CD4-positive, alpha-beta T cell treated with Interferon alpha-2 for 1 hour (primary cell): ENCODE results near the gene NECAB2.

Experiments
- DNase-seq, 2 donors: peaks; one replicate each; pipeline ENCODE4 v3.0.0-alpha.2; 2020 to 2022

Gene NECAB2

GRCh38 chr16:83967838-83968305, at the start of gene NECAB2:
TSS of gene NECAB2 (plus strand) at chr16:83968244. CDS start at chr16:83968649, 405 bp downstream.
- DNase-seq: peak in 1 of 2 donors; percentile 4

GRCh38 chr16:83920894-83921491, 47.1 kb upstream of the NECAB2 start:
- DNase-seq: no peak

GRCh38 chr16:83923581-83924365, 44.3 kb upstream of the NECAB2 start:
- no peak for DNase-seq

GRCh38 chr16:83924686-83925085, 43.4 kb upstream of the NECAB2 start:
- no peak for DNase-seq

GRCh38 chr16:83925095-83925905, 42.7 kb upstream of the NECAB2 start:
- DNase-seq: no peak

GRCh38 chr16:83925957-83926725, 41.9 kb upstream of the NECAB2 start:
- DNase-seq: no peak

GRCh38 chr16:83926726-83927397, 41.2 kb upstream of the NECAB2 start:
- peak; percentile 33 to 49 for DNase-seq

GRCh38 chr16:83928341-83929055, 39.5 kb upstream of the NECAB2 start:
- DNase-seq: no peak

GRCh38 chr16:83929811-83930555, 38.1 kb upstream of the NECAB2 start:
- no peak for DNase-seq

GRCh38 chr16:83930730-83931500, 37.1 kb upstream of the NECAB2 start:
- DNase-seq: no peak

GRCh38 chr16:83931556-83931955, 36.5 kb upstream of the NECAB2 start:
- no peak for DNase-seq

GRCh38 chr16:83932304-83932703, 35.7 kb upstream of the NECAB2 start:
- DNase-seq: no peak

GRCh38 chr16:83932955-83933673, 34.9 kb upstream of the NECAB2 start:
- DNase-seq: no peak

GRCh38 chr16:83933885-83934683, 34.0 kb upstream of the NECAB2 start:
- DNase-seq: no peak

GRCh38 chr16:83934684-83934977, 33.4 kb upstream of the NECAB2 start:
- no peak for DNase-seq

- DNase-seq: no peak
Measured at GRCh38 chr16:83935005-83935857, 32.8 kb upstream of the NECAB2 start.

GRCh38 chr16:83935858-83936255, 32.2 kb upstream of the NECAB2 start:
- DNase-seq: no peak
